Activated naive CD4-positive, alpha-beta T cell (primary cell): ENCODE measurements around the gene GET4.

Experiments
- DNase-seq, 4 experiments: peaks; one replicate each; lab custom pipeline; 2025; lab: John Stamatoyannopoulos, UW

The GET4 gene

GRCh38 chr7:886626-887487 lies 10.5 kb downstream of the GET4 start:
- DNase-seq, result no peak

- DNase-seq, result no peak
These were observed 11.1 kb downstream of the GET4 start for GRCh38 chr7:887488-887820.

GRCh38 chr7:888081-889024 lies 12.0 kb downstream of the GET4 start:
- DNase-seq, result no peak

GRCh38 chr7:889025-889390 lies 12.7 kb downstream of the GET4 start:
- no peak for DNase-seq

GRCh38 chr7:889391-889790 lies 13.0 kb downstream of the GET4 start:
- no peak for DNase-seq

- DNase-seq, result no peak
These were observed 14.5 kb downstream of the GET4 start for GRCh38 chr7:890868-891267.

- DNase-seq, result no peak
These were observed 14.9 kb downstream of the GET4 start for GRCh38 chr7:891291-891690.

GRCh38 chr7:891805-892204 lies 15.5 kb downstream of the GET4 start:
- DNase-seq, result no peak

GRCh38 chr7:892648-893593 lies 16.6 kb downstream of the GET4 start:
- no peak for DNase-seq

GRCh38 chr7:893686-894085 lies 17.3 kb downstream of the GET4 start:
- DNase-seq, result no peak

- DNase-seq, result no peak
These were observed 18.0 kb downstream of the GET4 start for GRCh38 chr7:894164-894867.

GRCh38 chr7:894927-895450 lies 18.6 kb downstream of the GET4 start:
- no peak for DNase-seq

GRCh38 chr7:895451-896052 lies 19.2 kb downstream of the GET4 start:
- no peak for DNase-seq

GRCh38 chr7:896346-897075 lies 20.2 kb downstream of the GET4 start:
- no peak for DNase-seq

GRCh38 chr7:897086-897485 lies 20.7 kb downstream of the GET4 start:
- DNase-seq, result no peak

GRCh38 chr7:897771-898376 lies 21.5 kb downstream of the GET4 start:
- DNase-seq, result no peak

- DNase-seq, result no peak
These were observed 22.1 kb downstream of the GET4 start for GRCh38 chr7:898460-898854.

GRCh38 chr7:898855-899681 lies 22.7 kb downstream of the GET4 start:
- no peak for DNase-seq

- DNase-seq, result no peak
These were observed 23.5 kb downstream of the GET4 start for GRCh38 chr7:899806-900205.
